ENCODE measurements around the gene MESP2. TPM values are rescaled to one million over a fixed set of nuclear protein-coding genes. Genes with fewer than 3 reads are reported as not detected.

MESP2 gene
- total and polyA plus RNA-seq, 3 donors from 2014 or later, result 1.3 to 2.9 (median 2.2) TPM

DNA sequence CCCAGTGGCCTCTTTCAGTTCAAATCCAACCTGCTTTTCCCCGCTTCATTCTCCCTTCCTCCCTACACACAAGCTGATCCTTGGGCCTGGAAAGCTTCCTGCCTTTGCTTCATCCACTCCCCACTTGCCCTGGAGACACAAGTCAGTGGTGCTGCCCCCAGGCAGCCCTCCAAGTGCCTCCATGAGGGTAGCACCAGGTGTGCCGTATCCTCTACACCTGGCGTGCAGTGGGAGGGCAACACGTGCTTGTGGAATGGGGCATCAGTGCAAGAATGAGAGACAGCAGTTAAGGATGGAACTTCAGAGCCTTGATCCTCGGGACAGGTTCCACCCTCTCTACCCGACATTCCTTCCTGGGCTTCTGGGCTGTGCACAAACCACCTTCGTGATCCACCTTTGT lies 34.7 kb downstream of the MESP2 start:
- TF ChIP-seq, protein P1, sequence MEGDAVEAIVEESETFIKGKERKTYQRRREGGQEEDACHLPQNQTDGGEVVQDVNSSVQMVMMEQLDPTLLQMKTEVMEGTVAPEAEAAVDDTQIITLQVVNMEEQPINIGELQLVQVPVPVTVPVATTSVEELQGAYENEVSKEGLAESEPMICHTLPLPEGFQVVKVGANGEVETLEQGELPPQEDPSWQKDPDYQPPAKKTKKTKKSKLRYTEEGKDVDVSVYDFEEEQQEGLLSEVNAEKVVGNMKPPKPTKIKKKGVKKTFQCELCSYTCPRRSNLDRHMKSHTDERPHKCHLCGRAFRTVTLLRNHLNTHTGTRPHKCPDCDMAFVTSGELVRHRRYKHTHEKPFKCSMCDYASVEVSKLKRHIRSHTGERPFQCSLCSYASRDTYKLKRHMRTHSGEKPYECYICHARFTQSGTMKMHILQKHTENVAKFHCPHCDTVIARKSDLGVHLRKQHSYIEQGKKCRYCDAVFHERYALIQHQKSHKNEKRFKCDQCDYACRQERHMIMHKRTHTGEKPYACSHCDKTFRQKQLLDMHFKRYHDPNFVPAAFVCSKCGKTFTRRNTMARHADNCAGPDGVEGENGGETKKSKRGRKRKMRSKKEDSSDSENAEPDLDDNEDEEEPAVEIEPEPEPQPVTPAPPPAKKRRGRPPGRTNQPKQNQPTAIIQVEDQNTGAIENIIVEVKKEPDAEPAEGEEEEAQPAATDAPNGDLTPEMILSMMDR (IDR thresholded peaks at IDR 0.05), result no peak
- no peak for TF ChIP-seq POLR2A (IDR thresholded peaks at IDR 0.05)
- no peak for DNase-seq
- H3K27me3 ChIP-seq, result no peaks in the 10 kb centered on the region
- no peak overlapping the region for H3K4me3 ChIP-seq
- no peaks in the 10 kb centered on the region for H3K36me3 ChIP-seq (ENCODE audit: low read depth, missing control alignments)
- 99 to 100% methylated on average over 7 of the region's 7 CpGs for WGBS, 2 donors
- H3K9me3 ChIP-seq, result no peaks in the 10 kb centered on the region
- no peak overlapping the region for H3K27ac ChIP-seq
- intact Hi-C loops (cut with DNase I; ENCODE audit: low total_unique reads), result no loop called here
- peaks cover 22% of the 10 kb centered on the region for H3K4me1 ChIP-seq

DNA sequence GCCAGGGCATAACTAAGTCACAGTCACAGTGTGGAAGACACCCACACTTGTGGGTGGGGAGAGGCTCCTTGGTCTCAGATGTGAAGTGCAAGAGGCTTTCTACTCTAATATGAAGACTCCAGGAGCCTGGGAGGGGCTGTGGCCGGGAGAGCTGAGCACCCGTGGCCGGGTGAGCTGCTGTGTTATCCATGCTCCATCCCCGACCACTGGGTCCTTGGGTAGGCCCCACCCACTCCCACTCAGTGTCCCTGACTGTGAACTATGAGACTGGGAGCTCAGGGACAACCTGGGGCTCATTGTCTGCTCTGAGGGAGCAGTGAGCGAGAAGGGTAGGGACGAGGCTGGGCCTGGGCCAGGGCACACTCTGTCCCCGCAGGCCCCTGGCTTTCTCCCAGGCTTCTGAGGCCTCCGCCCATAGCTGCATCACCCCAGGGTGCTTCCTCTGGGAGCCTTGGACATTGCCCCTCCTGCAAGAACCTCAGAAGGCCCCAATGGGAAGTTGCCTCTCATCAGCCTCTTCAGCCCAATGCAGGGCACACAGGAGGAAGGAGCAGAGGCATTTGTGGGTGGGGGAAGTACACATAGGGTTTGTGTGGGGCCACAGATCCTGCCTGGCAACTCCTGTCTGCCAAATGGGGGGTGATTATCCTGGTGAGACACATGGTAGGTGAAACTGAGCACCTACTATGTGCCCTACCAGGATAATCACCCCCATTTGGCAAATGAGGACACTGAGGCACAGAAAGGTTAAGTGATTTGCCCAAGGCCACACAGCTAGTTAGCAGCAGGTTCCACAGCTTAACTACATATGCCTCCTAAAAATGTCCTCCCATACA lies 36.1 kb downstream of the MESP2 start:
- DNase-seq, result peak; percentile 64
- 27 to 47% methylated on average over 8 of the region's 8 CpGs for WGBS, 2 donors

DNA sequence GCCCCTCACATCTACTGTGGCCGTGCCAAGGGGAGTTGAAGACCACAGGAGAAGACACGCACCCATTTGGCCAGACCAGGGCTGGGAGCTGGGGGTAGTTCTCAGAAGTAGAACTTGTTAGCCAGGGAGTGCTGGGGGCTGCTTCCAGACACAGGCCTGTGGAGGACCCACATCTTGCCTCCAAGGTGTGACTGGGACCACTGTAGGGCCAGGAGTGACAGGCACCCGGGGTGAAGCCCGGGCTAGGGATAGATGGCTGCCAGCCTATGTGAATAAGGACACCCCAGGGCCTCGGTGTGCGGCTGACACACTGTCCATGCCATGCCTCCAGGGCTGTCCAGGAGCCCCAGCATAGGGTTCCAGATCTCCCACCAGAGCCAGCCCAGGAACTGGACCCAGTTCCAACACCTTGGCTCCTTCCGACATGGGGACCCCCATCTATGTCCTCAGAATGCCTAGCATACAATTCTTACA lies 36.8 kb downstream of the MESP2 start:
- TF ChIP-seq, protein P1 (IDR thresholded peaks at IDR 0.05), result no peak
- TF ChIP-seq POLR2A (IDR thresholded peaks at IDR 0.05), result no peak
- 90 to 99% methylated on average over 2 to 7 of the region's 7 CpGs for WGBS, 2 donors
- intact Hi-C loops (cut with DNase I; ENCODE audit: low total_unique reads), result no loop called here
- no peak for DNase-seq
- peaks cover 22% of the 10 kb centered on the region for H3K4me1 ChIP-seq
- H3K9me3 ChIP-seq, result no peaks in the 10 kb centered on the region
- H3K36me3 ChIP-seq (ENCODE audit: low read depth, missing control alignments), result no peaks in the 10 kb centered on the region
- H3K27ac ChIP-seq, result no peak overlapping the region
- H3K4me3 ChIP-seq, result no peak overlapping the region
- H3K27me3 ChIP-seq, result no peaks in the 10 kb centered on the region

More for the DNA sequence above, 36.1 kb downstream of the MESP2 start:
- no peak overlapping the region for H3K4me3 ChIP-seq
- H3K4me1 ChIP-seq, result peaks cover 22% of the 10 kb centered on the region
- intact Hi-C loops (cut with DNase I; ENCODE audit: low total_unique reads), result no loop called here
- no peaks in the 10 kb centered on the region for H3K27me3 ChIP-seq
- H3K36me3 ChIP-seq (ENCODE audit: low read depth, missing control alignments), result no peaks in the 10 kb centered on the region
- H3K27ac ChIP-seq, result peak overlapping the region in 1 of 2 donors; percentile 53
- H3K9me3 ChIP-seq, result no peaks in the 10 kb centered on the region
- TF ChIP-seq, protein P1 (IDR thresholded peaks at IDR 0.05), result no peak
- TF ChIP-seq POLR2A (IDR thresholded peaks at IDR 0.05), result no peak

DNA sequence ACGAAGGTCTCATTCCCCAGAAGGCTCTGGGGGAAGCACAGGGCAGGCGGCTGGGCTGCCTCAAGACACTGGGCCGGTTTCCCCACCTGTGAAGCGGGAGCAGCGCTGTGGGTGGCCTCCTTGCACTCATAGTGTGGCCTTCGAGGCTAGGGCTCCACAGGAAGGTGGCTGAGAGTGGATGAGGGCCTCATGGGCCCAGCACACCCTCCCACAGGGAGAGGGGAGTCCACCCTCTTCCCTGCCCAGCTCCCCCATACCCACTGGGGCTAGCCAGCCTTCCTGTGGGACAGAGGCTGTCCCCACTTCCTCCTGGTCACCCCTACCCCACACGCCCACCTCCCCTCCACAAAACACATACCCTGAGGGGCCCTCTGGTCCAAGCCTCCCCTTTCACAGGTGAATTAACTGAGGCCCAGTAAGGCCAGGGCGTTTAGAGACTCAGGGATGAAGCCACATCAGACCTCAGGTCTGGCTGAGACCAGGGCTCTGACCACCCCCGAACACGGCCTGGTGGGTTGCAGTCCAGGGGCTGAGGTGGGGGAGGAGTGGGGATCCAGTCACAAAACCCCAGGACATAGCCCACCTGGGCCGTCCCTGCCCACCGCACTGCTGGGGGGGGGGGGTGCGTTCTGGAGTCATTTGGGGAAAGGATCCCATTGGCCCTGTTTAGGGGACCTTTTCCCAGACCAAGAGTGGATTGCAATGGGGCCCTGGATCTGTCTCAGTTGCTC lies 37.4 kb downstream of the MESP2 start:
- H3K27ac ChIP-seq, result no peak overlapping the region
- H3K27me3 ChIP-seq, result no peaks in the 10 kb centered on the region
- 71 to 83% methylated on average over 10 to 11 of the region's 13 CpGs for WGBS, 2 donors
- peaks cover 22% of the 10 kb centered on the region for H3K4me1 ChIP-seq
- DNase-seq, result no peak
- H3K4me3 ChIP-seq, result peak overlapping the region in 1 of 2 donors; percentile 51
- no peak for TF ChIP-seq POLR2A (IDR thresholded peaks at IDR 0.05)
- TF ChIP-seq, protein P1 (IDR thresholded peaks at IDR 0.05), result no peak
- H3K9me3 ChIP-seq, result no peaks in the 10 kb centered on the region
- intact Hi-C loops (cut with DNase I; ENCODE audit: low total_unique reads), result no loop called here
- H3K36me3 ChIP-seq (ENCODE audit: low read depth, missing control alignments), result no peaks in the 10 kb centered on the region
